ENCODE measurements around the gene SEMA7A.

GRCh38 chr15:74406517-74406916 is 27.2 kb downstream of the SEMA7A start:
- no peak for TF ChIP-seq CTCF (IDR thresholded peaks at IDR 0.05)
- TF ChIP-seq POLR2A (IDR thresholded peaks at IDR 0.05), result no peak

Measured in tibial nerve (tissue), 3 donors.